ENCODE results near the gene COL6A1. TPM values are rescaled to one million over a fixed set of nuclear protein-coding genes. Genes with fewer than 3 reads are reported as not detected.

The COL6A1 gene
- total RNA-seq, 2 donors from 2014 or later = 3.2 to 4.6 TPM

DNA sequence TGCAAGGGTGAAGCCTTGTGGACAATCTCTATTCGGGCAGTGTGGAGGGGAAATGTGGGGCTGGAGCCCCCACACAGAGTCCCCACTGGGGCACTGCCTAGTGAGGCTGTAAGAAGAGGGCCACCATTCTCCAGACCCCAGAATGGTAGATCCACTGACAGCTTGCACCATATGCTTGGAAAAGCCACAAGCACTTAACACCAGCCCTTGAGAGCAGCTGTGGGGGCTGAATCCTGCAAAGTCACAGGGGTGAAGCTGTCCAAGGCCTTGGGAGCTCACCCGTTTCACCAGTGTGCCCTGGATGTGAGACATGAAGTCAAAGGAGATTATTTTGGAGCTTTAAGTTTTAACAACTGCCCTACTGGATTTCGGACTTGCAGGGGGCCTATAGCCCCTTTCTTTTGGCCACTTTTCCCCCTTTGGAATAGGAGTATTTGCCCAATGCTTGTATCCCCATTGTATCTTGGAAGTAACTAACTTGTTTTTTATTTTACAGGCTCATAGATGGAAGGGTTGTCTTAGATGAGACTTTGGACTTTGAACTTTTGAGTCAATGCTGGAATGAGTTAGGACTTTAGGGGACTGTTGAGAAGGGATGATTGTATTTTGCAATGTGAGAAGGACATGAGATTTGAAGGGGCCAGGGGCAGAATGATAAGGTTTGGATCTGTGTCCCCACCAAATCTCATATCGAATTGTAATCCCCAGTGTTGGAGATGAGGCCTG is 16.3 kb upstream of the COL6A1 start:
- H3K36me3 Mint-ChIP-seq (ENCODE audit: low read depth) = peaks cover 4% of the 10 kb centered on the region
- H3K9me3 ChIP-seq (ENCODE audit: control insufficient read depth, low read length, poor library complexity, severe bottlenecking) = no peaks in the 10 kb centered on the region
- DNase-seq (no peak), ATAC-seq (no peak)
- H3K4me3 Mint-ChIP-seq = no peak overlapping the region
- H3K27me3 Mint-ChIP-seq = peaks cover 5% of the 10 kb centered on the region
- H3K27ac Mint-ChIP-seq = no peak overlapping the region
- peaks cover 2% of the 10 kb centered on the region for H3K4me1 Mint-ChIP-seq

DNA sequence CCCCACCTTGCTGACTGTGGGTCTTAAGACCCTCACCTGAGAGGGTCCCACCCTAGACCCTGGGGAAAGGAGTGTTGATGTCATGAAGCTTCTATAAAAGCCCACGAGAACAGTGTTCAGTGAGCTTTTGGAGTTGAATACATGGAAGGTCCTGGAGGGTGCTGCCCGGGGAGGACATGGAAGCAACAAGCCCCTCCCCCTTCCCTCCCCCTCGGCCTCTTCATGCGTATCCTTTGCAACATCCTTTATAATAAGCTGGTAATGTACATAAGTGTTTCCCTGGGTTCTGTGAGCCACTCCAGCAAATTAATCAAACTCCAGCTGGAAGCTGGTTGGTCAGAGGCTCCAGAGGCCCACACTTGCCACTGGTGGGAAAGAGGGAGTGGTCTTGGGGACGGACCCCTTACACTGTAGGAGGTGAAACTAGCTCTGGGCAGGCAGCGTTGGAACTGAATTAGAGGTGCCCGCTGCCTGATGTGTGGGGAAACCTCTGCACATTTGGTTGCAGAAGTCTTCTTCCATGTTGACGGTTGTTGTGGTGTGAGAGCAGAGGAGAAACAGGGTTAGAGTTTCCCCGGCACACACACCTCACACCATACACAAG is 14.7 kb upstream of the COL6A1 start:
- H3K27ac Mint-ChIP-seq = no peak overlapping the region
- DNase-seq (no peak), ATAC-seq (no peak)
- H3K27me3 Mint-ChIP-seq = peaks cover 5% of the 10 kb centered on the region
- H3K9me3 ChIP-seq (ENCODE audit: control insufficient read depth, low read length, poor library complexity, severe bottlenecking) = no peaks in the 10 kb centered on the region
- no peak overlapping the region for H3K4me3 Mint-ChIP-seq
- H3K36me3 Mint-ChIP-seq (ENCODE audit: low read depth) = peaks cover 3% of the 10 kb centered on the region
- H3K4me1 Mint-ChIP-seq = peaks cover 4% of the 10 kb centered on the region

DNA sequence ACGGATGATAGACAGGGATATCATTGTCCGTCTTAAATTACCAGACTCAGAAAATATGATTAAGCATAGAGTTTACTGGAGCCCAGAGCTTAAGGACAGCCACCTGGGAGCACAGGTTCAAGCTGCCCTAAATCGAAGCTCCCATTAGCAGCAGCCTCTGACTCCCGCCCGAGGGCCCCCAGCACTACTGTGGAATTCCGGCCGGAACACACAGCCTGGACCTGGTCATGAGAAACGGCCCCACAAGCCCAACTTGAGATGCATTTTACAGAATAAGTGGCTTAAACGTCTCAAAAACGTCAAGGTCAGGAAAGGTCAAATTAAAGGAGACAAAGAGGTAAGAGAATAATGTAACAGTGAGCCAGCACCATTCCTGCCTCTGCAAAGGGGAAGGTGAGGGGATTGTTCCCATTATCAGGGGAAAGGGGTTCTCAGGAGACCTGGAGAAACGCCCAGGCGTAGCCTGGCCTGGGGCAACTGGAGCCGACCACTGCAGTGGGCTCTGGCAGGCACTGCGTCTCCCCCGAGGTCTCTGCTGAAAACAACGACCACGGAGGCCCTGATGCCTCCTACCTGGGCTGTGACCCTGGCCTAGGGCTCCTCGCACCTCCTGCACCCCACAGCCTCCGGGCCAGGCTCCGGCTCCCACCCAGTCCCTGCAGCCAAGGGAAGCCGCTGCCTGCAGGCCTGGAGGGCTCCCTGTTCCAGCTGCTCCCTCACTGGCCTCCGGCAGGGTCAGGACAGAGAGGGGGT is 11.5 kb upstream of the COL6A1 start:
- Mint-ChIP-seq H3K4me1 (peaks cover 4% of the 10 kb centered on the region), H3K27me3 (peaks cover 7% of the 10 kb centered on the region), H3K36me3 (ENCODE audit: low read depth) (no peaks in the 10 kb centered on the region), H3K27ac (no peak overlapping the region), H3K4me3 (no peak overlapping the region)
- ATAC-seq (no peak), DNase-seq (no peak)
- no peaks in the 10 kb centered on the region for H3K9me3 ChIP-seq (ENCODE audit: control insufficient read depth, low read length, poor library complexity, severe bottlenecking)

DNA sequence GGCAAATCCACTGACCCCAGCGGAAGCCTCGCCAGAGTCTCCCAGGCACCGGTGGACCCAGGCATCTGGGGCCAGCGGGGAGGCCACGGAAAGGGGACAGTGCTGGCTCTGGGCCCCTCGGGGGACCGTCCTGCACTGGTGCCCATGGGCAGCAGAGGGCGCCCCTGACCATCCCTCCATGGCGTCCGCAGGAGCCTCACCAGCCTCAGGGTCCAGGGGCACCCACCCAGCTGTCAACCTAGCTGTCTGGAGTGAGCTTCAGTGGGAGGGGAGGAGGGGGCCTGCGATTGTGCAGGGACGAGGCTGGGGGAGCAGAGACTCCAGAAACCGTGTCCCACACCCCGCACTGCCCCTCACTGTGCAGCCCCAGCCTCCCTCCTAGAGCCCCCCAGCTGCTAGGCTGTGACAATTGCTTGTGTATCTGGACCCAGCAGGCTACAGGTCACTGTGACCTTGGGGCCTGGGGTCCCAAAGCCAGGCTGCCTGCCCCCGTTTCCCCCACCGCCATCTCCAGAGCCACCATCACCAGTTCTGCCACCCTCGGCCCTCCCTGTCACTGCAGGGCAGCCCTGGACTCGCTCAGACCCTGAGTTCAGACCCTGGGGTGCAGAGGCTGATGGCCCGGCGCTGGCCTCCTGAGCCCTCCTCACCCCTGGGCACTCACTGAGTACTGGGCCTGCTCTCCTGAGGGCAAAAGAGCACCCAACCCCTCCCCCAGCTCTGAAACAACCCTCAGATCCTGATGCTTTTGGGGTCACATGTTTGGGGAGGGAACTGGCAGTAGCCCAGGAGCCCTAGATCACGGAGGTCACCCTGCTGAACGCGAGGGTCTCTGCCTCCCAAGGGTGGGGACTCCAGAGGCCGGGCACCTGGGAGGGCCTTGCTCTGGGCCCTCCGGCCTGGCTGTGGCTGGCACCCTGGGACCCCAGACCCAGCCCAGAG is 10.6 kb upstream of the COL6A1 start:
- H3K9me3 ChIP-seq (ENCODE audit: control insufficient read depth, low read length, poor library complexity, severe bottlenecking) = no peaks in the 10 kb centered on the region
- H3K4me1 Mint-ChIP-seq = peaks cover 4% of the 10 kb centered on the region
- ATAC-seq (peak; percentile 48), DNase-seq (peak in 1 of 3 donors; percentile 40)
- H3K27me3 Mint-ChIP-seq = peaks cover 14% of the 10 kb centered on the region
- H3K36me3 Mint-ChIP-seq (ENCODE audit: low read depth) = no peaks in the 10 kb centered on the region
- no peak overlapping the region for H3K27ac Mint-ChIP-seq
- H3K4me3 Mint-ChIP-seq = no peak overlapping the region

DNA sequence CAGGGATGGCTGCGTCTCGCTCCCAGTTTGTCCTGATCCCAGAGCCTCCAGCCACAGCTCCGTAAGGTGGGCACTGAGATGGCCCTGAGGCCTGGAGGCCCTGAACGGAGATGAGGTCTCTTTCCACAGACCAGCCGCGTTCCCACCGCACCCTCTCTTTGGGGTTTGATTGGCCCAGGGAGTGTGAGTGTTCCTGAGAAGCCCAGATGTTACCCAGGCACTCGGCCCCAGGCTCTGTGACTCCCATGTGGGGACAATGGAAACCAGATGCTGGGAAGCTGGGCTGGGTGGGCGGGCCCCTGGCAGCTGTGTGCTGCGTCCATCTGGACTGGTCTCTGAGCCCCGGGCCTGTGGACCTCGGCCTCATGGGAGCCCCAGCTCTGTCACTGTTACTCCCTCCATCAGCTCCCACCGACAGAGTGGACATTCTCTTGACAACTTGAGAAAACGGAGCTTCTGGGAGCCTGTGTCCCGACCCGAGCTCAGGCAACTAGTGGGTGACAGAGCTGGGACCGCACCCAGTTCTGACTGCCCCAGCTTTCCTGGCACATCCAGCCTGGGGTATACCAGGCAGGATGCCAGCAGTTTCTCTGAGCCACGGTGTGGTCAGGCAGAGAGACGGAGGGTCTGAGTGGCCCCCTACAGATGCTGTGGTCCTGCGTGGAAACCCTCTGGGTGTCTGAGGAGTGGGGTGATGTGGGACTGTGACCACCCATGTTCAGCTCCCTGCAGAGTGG is 9.8 kb upstream of the COL6A1 start:
- no peaks in the 10 kb centered on the region for H3K36me3 Mint-ChIP-seq (ENCODE audit: low read depth)
- DNase-seq = no peak
- H3K9me3 ChIP-seq (ENCODE audit: control insufficient read depth, low read length, poor library complexity, severe bottlenecking) = no peaks in the 10 kb centered on the region
- H3K4me3 Mint-ChIP-seq = no peak overlapping the region
- peaks cover 4% of the 10 kb centered on the region for H3K4me1 Mint-ChIP-seq
- ATAC-seq = no peak
- no peak overlapping the region for H3K27ac Mint-ChIP-seq
- peaks cover 14% of the 10 kb centered on the region for H3K27me3 Mint-ChIP-seq

DNA sequence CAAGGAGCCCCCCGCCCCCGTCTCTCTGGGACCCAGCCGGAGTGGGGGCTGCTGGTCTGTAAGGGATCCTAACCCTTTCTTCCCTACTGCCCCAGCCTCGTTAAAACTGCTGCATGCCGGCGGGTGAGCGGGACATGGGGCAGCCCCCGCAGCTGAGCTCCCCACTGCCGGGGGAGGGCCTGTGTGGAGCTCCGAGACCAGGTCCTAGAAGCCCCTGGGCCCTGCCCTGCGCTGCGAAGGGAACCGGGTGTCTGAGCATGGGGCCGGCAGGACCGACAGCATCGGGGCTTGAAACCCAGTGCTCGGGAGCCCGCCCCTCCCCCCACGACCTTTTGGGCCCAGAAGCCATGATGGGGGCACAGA is 9.2 kb upstream of the COL6A1 start:
- no peak for DNase-seq
- Mint-ChIP-seq H3K36me3 (ENCODE audit: low read depth) (no peaks in the 10 kb centered on the region), H3K4me1 (peaks cover 4% of the 10 kb centered on the region)

DNA sequence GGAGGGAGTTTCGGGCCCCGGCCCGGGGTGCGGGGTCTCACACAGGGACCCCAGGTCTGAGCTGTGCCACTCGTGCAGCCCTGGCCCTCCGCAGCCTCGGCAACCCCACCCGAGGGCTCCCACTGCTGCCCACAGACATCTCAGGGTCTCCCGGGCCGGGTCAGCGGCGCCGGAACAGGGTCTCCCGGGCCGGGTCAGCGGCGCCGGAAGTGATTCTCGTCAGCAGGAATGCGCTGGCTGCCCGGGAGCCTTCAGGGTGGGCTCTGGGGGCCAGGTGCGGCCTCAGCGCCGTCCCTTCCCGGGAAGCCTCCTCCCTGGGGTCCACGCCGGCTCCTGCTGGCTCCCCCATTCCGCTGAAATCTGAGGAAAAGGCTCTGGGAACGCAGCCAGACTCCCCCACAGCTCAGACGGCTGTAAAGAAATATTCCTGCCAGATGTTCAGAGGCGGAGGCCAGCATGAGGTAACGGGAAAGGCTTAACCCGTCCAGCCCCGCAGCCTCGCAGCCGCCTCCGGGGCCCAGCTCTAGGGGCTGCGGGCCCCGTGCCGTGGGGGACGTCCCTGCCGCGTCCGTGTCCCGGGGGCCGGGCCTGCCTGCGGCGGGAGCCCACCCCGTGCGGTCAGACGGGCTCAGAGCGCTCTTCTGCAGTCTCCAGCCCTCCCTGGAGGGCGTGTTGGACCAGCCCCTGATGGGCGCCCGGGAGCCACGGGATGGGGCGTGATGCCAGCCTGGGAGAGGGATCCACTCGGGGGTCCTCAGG is 8.7 kb upstream of the COL6A1 start:
- ATAC-seq (peak; percentile 7), DNase-seq (no peak)
- H3K36me3 Mint-ChIP-seq (ENCODE audit: low read depth) = no peaks in the 10 kb centered on the region
- peak overlapping the region; percentile 28 for H3K4me3 Mint-ChIP-seq
- no peaks in the 10 kb centered on the region for H3K9me3 ChIP-seq (ENCODE audit: control insufficient read depth, low read length, poor library complexity, severe bottlenecking)
- H3K4me1 Mint-ChIP-seq = peaks cover 4% of the 10 kb centered on the region
- peaks cover 9% of the 10 kb centered on the region for H3K27me3 Mint-ChIP-seq
- peak overlapping the region; percentile 78 for H3K27ac Mint-ChIP-seq

More for the DNA sequence above, 9.2 kb upstream of the COL6A1 start:
- Mint-ChIP-seq H3K27me3 (peaks cover 10% of the 10 kb centered on the region), H3K4me3 (no peak overlapping the region), H3K27ac (no peak overlapping the region)
- H3K9me3 ChIP-seq (ENCODE audit: control insufficient read depth, low read length, poor library complexity, severe bottlenecking) = no peaks in the 10 kb centered on the region
- no peak for ATAC-seq

DNA sequence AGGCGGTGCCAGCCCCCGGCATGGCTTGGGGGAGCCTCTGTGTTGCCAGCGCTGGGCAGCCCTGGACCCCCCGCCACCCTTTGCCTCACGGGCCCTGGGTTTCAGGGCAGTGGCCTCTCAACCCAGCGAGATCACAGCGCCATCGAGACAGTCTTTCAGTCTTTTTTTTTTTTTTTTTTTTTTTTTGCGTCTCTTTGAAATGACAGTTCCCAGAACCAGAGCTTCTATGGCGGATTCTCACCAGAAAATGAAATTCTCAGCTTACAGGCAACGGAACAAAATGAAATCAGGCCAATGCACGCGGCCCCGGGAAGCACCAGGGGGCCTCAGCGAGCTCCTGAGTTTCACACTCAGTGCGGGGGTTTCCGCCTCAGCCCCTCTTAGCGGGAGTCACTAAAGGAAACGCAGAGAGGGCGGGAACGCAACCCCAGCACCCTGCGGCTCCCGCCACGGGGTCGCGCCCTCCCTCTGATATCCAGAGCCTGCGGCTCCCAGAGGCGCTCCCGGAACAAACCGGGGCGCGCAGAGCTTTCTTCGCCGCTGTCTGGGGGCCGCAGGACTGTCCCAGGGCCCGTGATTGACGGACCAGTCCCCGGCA is 8.0 kb upstream of the COL6A1 start:
- Mint-ChIP-seq H3K27me3 (peaks cover 9% of the 10 kb centered on the region), H3K27ac (peak overlapping the region; percentile 78), H3K4me3 (peak overlapping the region; percentile 90), H3K4me1 (peaks cover 7% of the 10 kb centered on the region), H3K36me3 (ENCODE audit: low read depth) (no peaks in the 10 kb centered on the region)
- DNase-seq (peak; percentile 53 to 70 (median 56)), ATAC-seq (peak; percentile 90)
- no peaks in the 10 kb centered on the region for H3K9me3 ChIP-seq (ENCODE audit: control insufficient read depth, low read length, poor library complexity, severe bottlenecking)

DNA sequence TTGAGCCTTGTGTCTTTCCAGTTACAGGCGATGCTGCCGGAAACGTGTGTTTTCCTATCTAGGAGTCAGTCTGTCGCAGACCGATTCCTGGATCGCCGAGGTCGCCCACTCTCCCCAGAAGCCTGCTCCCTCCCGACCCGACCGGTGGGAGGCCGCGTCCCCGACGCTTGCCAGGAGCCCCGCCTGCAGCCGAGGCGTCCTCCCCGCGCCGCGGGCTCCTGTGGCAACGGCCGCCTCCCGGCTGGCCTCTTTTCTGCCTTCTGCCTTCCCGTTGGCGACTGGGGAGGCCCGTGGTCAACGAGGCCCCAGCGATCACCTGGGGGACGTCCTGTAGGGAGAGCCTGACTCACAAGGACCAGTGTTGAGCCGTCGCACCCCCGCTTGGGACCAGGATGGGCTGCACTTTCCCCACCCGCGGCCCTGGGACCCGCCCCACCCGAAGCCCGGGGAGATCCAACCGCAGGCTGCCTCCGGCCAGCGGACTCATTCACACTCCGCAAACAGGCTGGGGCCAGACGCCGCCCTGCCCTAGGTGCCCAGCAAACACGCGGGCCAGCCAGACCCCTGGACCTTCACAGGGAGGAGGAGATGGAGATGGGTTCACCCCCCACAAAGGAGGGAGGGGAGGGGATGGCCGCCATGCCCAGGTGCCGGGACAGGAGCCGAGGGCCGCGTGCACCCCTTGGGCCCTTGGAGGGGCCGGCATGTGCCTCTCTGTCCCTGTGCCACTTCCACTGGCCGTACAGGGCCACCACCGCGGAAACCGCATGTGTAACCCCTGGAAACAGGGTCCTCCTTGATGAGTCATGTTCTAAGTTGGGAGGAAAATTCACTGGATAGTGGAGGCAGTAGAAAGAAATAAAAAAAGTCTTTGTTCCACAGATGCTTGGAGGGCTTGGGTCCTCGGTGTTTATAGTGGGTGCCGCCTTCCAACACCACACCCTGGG is 7.2 kb upstream of the COL6A1 start:
- peaks cover 8% of the 10 kb centered on the region for H3K4me1 Mint-ChIP-seq
- no peak for DNase-seq
- peaks cover 9% of the 10 kb centered on the region for H3K27me3 Mint-ChIP-seq
- H3K36me3 Mint-ChIP-seq (ENCODE audit: low read depth) = no peaks in the 10 kb centered on the region
- peak overlapping the region; percentile 90 for H3K4me3 Mint-ChIP-seq
- peak; percentile 56 for ATAC-seq
- no peaks in the 10 kb centered on the region for H3K9me3 ChIP-seq (ENCODE audit: control insufficient read depth, low read length, poor library complexity, severe bottlenecking)
- peak overlapping the region; percentile 78 for H3K27ac Mint-ChIP-seq

DNA sequence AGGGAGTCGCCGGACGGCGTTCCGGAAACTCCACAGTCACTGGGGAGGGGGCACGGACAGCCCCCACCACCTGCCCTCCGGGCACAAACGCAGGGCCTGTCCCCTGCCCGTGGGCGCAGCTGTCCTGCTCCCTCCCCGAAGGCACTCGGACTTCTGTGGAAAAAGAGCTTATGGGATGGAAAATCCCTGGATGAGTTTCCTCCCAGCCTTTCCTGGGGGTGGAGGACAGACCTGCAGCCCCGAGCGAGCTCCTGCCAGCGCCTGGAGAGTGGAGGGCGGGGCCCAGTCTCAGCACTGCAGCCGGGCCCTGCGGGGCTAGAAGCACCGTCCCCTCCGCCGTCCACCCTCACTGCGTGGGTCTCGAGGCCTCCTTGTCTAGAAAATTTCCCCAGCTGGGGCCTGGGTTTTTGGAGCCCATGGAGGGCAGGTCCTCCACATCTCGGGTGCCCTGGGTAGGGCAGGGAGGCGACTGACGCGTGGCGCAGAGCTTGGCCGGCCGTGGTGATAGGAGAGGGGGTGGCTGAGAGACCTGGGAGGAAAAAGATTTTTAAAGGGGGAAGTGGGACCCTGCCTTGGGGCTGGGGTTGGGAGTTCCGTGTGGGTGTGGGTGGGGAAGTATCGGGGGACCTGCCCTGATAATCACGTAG is 6.4 kb upstream of the COL6A1 start:
- Mint-ChIP-seq H3K27ac (no peak overlapping the region), H3K27me3 (peaks cover 9% of the 10 kb centered on the region), H3K4me1 (peaks cover 6% of the 10 kb centered on the region), H3K4me3 (peak overlapping the region; percentile 7), H3K36me3 (ENCODE audit: low read depth) (no peaks in the 10 kb centered on the region)
- H3K9me3 ChIP-seq (ENCODE audit: control insufficient read depth, low read length, poor library complexity, severe bottlenecking) = no peaks in the 10 kb centered on the region
- DNase-seq (no peak), ATAC-seq (no peak)
